Hematopoietic multipotent progenitor cell treated with erythropoietin and hydrocortisone succinate and interleukin-3 and kit ligand, for 8 days (in vitro differentiated cells): ENCODE measurements around the gene GNA12.

Experiments used
- DNase-seq: peaks from one replicate; pipeline ENCODE4 v3.0.0-alpha.2; 2015

Gene GNA12

DNA sequence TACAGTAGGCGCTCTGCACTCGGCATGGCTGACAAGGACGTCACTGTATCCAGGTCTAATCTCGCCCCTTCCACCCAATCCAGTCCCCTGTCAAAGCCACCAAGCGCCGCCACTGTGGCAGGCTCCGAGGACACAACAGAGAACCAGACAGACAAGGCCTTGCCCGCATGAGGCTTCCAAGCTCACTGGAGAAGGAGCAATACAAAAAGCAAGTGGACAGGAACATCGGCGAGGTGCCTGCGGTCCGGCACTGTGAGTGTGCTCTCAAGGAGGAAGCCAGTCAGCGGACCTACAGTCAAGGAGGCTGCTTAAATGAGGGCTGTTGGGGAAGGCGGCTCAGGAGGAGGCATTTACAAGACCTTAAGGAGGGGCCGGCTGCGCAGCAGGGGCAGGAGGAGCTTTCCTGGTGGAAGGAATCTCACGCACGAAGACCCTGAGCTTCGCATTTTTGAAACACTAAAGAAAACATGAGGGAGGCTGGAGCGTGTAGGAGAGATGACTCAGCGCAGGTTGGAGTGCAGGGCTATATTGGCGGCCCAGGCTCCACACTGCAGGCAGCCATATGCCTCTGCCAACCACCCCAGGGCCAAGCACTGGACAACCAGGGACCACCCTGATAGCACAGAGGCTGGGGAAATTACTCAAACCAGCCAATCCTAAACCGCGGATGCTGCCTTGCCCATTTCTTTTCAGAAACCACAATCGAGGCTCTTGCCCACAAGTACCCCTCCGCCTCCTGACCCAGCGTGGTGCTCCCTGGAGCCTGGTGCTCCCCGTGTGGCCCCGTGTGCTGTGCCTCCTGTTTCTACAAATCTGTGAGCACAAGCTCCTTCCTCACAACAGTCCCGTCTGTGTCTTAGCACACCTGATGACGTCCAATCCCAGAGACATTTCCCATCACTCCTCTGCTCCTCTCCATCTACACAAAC, 28.9 kb downstream of the GNA12 start:
- DNase-seq: no peak

DNA sequence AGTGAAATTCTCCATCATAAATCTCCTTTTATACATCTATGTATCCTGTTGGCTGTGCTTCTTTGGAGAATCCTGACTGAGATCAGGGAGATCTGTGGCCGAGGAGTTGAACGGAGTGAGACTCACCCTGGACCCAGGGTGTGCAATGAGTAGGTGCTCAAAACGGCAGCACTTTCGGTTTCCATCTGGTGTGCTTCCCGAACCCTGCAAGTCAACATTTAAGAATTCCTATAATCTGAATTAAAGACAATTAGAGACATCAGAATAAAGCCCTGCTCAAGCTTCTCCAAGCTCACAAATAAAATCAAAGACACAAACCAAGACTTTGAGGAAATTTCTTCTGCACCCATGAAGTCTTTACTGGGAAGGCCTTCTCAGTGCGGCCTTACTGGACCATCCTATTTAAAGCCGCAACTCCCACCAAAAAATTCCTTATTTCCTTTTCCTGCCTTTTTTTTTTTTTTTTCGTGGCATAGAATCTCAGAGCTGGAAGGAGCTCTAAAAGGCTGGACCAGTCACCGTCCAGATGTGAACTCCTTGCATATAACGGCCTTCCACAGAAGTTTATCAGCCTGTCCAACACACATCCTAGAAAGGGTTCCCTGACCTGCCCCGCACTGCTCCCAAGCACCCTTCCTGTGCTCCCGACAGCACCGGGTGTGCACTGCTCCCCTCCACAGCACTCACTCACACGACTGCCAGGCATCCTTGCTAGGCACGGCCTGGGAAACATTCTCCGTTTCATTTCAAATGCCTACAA, 29.7 kb downstream of the GNA12 start:
- no peak for DNase-seq

DNA sequence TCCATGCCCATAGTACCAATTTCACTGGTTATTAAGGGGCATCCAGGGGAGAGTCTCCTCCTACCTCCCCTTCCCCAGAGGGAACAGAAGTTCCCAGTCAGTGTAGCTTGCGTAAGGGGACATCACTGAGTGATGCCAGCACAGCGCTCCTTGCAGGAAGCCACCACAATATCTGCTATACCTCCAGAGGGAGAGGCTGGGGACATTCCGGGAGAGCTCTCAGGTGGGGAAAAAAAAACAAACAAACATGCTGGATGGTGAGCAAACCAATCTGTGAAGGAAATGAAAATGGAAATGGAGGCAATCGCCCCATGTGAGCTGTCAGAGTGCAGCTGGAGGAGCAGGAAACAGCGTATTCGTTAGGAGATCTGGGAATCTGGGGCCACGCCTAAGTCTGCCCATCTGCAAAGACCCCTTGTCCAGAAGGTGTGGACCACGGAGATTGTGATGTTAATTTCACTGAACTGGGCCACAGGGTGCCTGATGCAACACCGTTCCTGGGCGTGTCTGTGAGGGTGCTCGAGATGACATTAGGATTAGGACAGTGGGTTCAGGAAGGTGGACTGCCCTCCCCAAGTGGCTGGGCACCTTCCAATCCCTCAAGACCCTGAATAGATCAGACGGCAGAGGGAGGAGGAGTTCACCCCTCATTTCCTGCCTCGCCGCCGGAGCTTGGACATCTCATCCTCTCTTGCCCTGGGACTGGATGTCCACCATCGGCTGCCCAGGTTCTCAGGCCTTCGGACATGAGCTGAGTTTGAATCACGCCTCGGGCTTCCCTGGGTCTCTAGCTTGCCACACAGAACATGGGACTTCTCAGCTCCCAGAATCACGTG, 30.5 kb downstream of the GNA12 start:
- no peak for DNase-seq

DNA sequence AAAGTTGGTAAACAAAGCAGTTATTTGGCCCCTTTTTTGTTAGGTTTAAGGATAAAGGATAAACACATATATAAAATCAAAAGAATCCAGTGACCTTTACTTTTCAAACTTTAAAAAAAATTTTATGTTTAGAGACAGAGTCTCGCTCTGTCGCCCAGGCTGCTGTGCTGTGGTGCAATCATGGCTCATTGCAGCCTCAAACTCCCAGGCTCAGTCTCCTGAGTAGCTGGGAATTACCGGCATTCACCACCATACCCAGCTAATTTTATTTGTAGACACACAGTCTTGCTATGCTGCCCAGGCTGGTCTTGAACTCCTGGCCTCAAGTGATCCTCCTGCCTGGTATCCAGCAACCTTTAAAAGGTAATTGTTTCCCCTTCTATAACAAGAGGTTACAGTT, 31.3 kb downstream of the GNA12 start:
- DNase-seq: no peak

DNA sequence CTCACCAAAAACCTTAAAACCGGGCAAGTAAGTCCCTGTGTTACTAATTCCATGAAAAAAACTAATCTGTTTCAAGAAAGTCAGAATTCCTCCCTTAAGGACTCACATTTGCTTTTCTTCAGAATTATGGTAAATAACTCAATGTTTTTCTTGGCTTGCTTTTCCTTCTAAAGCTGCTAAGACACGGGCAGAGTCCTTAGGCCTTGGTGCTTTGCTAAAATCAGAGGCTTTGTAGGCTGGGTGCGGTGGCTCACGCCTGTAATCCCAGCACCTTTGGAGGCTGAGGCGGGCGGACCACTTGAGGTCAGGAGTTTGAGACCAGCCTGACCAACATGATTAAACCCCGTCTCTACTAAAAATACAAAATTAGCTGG, 32.0 kb downstream of the GNA12 start:
- DNase-seq: no peak

DNA sequence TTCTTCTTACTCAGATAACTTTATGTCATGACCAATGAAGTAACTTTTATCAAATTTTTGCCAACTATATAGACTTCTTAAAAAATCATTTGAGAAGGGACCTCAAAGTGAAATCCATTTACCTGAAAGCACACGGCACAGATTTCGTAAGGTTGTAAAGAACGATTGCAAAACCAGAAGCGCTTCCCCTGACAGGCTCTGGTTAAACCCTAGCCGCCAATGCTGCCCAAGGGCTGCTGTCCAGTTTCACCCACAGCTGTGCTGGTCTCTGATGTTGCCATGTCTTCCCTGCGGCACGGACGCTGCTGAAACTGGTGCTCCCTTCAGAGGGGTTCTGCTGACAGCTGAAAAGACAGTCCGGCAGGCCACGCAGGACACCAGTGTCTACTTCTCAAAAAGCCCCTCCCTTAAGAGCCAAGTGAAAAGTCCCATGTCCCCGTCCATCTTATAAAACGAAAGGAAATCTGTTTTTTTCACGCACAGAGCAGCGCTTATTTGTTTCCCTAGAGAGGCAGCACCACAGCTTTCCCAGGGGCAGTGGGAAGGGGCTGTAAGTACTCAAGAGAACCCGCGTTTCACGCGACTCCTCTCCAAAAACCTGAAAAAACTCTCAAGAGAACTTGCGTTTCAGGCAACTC, 32.5 kb downstream of the GNA12 start:
- no peak for DNase-seq

DNA sequence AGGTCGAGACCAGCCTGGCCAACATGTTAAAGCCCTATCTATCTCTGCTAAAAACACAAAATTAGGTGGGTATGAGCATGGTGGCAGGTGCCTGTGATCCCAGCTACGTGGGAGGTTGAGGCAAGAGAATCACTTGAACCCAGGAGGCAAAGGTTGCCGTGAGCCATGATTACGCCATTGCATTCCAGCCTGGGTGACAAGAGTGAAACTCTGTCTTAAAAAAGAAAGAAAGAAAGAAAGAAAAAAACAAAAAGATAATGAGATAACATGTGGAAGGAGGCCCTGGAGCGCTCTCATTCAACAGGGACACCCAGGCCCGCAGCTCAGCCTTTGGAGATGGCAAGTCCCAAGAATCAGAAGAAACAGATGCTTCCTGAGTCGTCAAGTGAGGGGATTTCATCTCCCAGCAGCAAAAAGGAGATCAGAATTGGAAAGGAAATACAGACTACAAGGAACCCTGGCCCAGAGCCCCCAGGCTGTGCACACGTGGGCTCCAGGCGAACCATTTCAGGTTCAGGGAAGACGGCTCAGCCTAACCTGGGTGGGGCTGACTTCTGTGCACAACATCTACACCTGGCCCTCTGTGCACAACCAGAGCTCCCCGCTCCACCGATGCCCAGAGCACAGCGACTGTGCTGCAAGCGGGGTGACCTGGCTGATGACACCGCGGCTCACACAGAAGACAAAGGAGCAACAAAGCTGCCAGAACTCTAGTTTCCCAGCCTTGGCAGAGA, 33.3 kb downstream of the GNA12 start:
- DNase-seq: no peak

DNA sequence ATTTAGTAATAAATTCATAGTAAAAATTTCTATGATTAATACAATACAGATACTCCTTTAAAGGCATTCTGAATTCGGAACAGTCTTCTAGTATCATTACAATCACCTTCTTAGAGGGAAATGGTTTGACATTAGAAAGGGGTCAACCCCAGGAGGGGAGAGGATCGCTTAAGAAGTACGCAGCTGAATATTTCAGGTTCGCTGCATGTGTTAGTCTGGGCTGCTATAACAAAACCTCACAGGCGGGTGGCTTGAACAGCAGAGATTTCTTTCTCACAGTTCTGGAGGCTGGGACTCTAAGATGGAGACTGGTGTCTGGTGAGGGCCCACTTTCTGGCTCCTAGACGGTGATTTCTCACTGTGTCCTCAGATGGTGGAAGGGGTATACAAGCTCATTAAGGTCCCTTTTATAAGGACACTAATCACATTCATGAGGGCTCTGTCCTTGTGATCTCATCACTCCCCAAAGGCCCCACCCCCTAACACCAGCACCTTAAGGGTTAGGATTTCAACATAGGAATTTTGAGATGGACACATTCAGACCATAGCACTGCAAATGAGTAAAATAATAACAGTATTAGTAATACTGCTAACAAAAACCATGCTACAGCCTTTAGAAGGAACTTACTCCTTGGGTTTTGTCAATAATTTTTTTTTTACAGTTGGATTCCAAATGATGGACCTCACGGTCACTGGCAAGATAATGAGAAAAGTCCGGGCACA, 34.0 kb downstream of the GNA12 start:
- DNase-seq: no peak

DNA sequence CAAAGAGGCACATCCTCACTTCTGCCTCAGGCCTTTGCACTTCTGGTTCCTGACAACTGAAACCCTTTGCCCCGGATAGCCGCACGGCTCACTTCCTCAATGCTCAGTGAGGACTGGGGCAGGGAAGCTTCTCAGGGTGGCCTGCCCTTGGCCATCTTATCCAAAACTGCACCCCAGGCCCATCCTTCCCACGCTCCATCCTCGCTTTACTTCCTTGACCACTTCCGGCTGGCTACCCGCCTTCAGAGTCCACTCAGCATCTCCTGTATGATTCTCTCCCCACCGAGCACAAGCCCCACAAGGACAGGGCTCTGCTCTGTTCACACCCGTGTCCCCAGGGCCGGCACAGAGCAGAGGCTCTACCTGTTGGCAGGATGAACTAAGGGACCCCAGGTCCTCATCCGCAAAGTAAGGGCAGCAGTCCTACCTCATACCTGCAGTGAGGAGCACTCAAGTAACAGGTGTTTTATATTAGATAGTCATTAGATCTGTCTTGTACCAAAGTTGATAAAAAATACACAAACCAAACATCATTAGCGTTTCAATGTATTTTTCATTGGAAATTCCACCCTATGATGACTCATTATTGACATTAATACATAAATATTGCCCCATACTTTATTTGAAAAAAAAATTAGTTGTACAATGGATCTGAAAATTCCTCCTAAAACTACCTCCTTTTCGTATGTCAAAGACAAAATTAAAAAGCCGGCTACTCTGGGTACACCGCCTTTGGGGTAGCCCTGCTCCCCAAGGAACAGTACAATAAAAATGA, 35.0 kb downstream of the GNA12 start:
- no peak for DNase-seq

DNA sequence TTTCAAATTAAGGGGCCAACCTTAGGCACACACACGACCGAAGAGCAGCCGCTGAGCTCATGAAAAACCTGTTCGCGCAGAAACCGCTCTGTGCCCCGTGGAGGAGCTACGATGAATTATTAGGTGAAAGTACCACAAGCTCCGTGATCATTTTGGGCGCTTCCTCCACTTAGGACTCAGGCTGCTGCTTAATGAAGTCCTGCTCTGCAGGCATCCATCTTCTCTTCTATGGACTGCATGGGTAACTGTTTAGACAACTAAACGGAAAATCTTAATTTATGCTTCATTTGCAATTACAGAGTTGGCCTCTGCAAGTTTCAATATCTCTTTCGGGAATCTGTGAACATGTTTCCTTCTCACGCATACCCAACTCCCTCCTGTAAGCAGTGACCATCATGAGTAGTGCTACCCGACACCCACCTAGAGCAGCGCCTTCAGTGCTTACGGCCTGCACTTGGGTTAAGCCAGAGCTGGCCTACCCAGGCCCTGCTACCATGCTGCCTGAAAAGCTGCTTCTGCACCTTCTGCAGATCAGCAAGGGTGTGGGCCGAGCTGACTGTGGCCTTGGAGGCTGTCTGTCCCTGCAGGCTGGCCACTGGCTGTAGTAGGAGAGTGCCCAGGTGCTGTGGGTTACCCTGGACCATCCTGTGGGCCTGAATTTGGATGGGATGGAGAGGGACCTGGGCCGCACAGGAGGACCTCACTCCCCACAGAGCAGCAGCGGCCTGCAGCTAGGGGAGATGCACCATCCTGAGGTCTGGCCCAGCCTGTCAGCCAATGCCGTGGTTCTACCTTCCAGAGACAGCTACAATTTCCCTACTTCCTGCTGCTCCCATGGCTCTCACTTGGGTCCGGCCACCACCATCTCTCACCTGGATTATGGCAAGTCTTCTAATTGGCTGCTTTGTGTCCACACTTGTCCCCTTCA, 36.0 kb downstream of the GNA12 start:
- peak; percentile 29 for DNase-seq

DNA sequence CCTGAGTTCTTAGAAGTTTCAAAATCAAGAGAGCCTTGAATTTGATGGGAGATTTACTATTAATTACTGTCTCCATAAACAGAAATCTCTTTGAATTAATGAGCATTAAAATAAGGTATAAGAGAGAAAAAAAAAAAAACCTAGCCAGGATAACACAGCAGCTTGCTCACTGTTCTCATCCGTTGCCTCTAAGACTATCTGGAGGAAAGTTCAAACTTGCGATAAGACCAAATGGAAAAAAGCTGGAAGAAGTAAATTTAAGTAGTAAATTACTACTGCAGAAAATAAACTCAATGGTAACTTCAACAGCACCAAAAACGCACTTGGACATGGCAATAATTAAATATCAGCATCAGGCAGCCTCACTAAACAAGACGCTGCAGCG, 36.7 kb downstream of the GNA12 start:
- DNase-seq: peak; percentile 32

DNA sequence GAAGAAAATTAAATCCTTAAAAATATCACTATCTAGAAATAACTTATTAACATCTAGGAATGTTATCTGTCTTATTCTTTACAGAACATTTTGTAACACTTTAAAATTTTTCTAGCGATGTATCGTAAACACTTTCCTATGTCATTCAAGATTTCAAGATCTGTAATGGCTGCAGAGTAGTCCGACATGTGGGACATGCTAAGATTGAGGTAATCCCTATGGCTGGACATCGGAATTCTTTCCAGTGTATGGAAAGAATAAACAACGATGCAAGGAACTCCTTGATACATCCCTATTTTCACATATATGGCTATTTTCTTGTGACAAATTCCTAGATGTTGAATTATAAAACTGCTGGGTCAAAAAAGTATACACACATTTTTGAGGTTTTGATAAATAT, 37.5 kb downstream of the GNA12 start:
- DNase-seq: no peak

DNA sequence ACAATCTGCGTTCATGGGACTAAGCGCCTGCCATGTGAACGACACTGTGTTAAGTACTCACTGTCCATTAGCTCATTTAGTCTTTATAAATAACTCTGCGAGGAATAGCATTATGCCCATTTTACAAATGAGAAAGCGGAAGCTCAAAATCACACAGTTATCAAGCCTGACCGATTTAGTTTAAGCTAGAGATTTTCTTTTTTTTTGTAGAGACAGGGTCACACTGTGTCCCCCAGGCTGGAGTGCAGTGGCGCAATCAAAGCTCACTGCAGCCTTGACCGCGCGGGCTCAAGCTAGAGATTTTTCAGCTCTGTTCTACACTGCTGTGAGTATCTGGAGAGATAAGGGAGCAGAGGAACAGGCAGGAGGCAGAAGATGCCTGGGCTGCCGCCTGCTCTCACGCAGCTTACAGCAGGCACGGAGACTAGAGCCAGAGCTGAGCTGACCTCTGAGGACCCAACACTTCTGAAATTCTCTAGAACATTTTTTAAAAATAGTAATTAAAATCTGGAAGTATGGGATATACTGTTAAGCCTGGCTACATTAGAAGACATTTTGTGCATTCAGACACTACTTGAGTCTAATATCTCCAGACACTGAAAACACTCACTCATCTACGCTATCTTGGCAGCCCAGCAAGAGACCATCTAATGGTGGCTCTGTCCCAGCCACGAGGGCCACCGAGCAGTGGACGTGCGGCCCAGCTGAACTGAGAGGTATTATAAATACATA, 38.7 kb downstream of the GNA12 start:
- DNase-seq: peak; percentile 48

DNA sequence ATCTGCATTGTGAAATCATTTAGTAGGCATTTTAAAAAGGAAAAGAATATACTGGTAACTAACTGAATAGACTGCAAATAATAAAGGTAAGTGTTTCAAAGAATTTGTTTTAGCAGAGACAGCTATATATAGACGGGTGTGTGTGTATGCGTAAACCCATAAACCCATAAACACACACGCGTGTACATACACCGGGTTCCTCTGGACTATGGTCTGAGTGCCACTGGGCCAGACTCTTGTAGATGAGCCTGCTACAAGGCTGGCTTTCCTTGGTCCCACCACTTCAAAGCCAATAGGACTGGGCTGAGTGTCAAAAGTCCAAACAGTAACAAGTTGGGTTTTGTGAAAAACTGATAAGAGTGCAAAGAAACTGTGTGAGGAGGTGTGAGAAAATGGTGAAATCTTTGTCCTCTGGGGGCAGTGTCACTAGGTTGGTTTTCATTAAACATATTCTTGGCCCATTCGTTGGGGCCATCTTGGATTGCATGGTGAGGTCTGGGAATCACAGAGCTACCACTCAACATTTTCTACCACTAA, 39.8 kb downstream of the GNA12 start:
- peak; percentile 84 for DNase-seq

DNA sequence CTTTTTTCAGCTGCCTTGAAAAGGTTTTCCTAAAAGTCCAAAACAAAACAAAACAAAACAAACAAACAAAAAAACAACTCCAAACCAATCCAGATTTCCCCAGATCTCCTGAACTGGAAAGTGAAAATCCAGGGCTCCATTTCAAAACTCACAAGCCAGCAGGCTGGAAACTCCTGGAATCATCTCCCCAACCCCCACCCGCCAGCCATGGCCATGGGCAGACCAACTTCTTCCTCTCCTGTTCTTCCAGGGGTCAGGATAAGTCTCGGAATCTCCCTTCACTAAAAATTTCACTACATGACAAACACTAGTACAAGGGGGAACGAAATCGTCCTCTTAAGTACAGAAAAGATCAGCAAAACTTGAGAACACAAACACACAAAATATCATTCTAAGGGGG, 40.4 kb downstream of the GNA12 start:
- no peak for DNase-seq

DNA sequence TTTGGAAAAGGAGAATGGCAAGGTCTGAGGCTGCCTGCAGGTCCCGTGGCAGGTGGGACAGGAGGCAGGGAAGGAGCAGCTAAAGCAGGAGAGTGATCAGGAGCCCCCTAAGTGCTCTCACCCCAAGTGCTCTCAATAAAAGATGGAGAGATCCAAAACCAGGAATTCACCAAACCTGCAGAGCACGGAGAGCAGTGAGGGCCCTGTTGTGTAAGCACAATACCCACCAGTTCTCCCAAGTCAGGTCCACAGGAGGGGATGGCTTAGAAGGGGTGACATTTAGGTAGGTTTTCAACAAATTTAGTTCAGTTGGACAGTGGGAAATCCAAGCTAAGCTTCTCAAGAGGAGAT, 40.8 kb downstream of the GNA12 start:
- no peak for DNase-seq

DNA sequence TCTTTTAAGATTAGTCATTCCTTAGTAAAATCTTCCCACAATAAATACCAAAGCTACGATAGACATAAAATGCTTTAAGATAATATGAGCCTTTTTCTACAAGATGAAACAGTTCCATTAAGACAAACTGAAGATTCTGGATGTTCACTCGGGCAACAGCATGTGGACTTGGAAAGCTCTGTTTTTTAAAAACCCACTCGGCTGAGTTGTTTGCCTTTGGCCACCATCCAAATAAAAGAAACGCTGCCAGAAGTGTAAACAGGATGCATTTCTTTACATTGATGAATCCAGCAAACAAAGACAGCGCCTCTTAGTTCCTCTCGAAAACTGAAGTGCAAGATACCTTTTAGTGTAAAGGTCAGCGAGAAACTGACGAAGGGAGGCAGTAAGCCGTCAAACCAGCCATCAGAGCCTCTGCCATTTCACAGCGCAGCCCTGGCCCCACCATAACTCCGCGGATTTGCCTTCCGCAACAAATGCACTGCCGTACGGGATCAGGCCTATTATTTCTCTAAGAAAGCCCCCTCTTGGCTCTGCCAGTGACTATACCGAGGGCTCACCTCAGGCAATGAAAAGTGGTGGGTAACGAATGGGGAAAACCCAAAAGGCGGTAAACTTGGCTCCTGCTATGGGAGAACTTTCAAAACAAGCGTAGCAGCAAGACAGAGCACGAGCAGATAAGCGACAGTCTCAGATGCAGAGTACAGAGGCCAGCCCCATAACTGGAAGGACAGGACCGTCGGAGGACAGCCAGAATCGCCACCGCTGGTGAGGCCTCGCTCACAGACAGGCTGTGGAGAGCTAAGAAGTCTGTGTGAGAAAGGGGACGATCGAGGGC, 41.4 kb downstream of the GNA12 start:
- no peak for DNase-seq

DNA sequence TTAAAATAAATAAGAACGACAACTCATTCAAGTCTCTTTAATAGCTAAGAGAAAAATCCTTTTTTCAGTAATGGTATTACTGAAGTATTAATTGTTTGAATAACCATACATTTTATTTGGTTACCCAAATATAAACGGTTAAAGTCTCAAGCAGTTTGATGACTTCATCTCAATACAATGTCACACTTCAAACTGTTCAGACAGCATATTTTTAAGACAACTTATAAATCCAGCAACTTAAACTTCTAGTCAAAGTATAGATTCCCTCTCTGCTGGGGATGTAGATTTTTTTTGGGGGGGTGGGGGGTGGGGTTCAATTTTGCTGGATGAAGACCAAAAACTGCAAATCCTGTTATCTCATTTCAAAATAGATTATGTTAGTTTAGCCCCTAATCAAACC, 42.0 kb downstream of the GNA12 start:
- no peak for DNase-seq
